Fibroblast of skin of scalp (primary cell): ENCODE data around the gene SCNM1.
"Not testable (repeated sequence)": the region's sequence is repeated elsewhere in the genome, so short reads cannot be mapped to it uniquely, and the experiment has no call there.

ENCODE experiments used
- DNase-seq: peaks from one replicate; pipeline ENCODE4 v3.0.0-alpha.2; 2013

Gene SCNM1

DNA sequence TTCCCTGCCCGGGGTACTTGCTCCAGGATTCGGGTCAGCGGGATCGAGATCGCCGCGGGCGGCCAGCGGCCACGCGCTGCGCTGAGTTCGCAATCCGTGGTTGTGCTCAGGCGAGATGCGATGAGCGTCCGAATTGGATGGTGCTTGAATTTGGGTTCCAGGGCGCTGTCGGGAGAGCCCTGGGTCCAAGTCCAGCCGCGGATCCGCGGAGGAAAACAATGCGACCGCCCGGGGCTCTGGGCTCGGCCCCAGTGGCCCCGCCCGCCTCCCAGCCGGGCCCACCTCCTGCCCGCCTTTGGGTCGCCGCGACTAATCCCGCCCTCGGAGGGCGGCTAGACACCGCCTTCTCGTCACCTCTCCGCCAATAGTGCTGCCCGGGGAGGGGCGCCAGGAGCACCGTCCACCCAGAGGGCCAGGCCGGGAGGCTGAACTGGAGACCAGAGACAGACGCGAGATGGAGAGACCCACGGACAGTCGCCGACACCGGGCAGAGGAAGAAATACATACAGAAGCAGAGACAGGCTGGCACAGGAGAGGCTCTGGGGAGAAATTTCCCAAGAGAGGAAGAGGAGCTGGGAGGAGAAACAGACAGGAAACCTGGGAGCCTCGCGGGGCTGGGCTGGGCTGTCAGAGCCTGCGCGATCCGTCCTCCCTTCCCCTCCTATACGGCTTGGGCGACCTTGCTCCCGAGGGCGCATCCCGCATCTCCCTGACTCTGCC is 19.4 kb upstream of the SCNM1 start, which contains the start of gene SEMA6C:
Gene SEMA6C, minus strand, starts transcription at position 220 of the 720 bp plus-strand sequence. CDS start 4,010 bp downstream, outside the sequence.
- DNase-seq = peak; percentile 91

DNA sequence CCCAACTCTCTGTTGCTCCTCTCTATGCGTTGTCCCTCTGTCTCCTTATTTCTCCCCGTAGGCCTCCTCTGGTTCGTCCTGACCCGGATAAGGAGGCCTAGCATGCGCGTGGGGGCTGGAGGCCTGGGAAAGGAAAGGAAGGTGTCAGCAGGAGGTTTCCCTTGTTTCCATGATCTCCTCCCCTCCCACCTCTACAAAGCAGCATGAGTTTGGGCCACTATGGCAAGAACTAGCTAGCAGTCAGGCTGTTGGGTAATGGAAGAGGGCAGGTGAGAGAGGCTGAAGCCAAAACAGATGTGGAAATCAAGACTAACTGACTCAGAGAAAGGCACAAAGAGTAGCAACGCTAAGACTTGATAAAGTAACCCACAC is 18.8 kb upstream of the SCNM1 start:
- no peak for DNase-seq

DNA sequence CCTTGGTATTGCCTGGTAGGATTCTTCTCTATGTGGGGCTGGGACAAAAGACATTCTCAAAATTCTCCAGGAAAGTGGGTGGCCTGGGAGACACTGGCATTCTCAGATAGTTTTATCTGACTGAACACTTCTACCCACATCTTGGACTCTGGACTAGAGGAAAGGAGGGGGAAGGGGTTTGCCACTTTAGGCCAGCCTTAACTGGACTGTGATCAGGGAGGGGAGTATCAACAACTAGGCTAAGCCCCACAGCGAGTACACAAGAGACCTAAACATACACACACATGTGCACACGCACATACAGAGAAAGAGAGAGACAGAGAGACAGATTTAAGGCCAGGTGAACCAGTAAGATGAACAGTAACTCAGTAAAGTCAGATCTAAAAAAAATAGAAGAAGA is 18.3 kb upstream of the SCNM1 start:
- no peak for DNase-seq

DNA sequence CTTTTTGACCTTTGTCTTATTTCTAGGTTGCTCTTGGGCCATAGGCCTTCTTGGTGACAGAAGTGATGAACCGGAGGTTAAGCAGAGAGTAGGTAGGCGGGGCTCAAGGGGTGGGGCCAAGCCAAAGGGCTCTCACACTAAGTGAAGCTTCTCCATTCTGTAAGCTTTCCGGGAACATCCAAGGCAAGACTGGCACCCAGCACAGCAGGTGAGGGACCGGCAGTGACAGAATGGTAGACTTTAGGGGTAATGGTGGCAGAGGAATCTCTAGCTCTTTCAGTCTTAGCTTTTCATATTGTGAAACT is 9.5 kb upstream of the SCNM1 start, which contains the start of gene TNFAIP8L2:
Gene TNFAIP8L2, plus strand, starts transcription at position 135 of the 305 bp plus-strand sequence. CDS start 2,049 bp downstream, outside the sequence.
- no peak for DNase-seq

DNA sequence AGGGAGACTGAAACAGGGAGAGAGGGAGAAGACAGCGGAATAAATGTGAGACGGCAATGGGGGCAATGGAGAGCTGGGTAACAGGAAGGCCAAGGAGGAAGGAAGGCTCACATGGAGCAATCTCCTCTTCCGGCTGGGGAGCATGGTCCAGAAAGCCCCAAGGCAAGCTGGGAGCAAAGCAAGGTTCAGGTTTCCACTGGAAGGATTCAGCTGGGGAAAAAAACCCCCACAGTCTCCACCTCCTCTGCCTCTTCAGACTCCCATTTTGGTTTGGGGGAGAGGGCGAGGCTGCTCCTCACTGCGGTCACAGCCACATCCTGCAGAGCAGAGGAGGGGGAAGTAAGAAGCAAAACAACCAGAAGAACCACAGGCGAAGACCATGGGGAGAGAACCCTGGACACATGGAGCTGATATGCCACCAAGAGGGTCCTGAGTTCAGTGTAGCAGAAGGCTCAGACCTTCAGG is 8.8 kb upstream of the SCNM1 start:
- DNase-seq = no peak

DNA sequence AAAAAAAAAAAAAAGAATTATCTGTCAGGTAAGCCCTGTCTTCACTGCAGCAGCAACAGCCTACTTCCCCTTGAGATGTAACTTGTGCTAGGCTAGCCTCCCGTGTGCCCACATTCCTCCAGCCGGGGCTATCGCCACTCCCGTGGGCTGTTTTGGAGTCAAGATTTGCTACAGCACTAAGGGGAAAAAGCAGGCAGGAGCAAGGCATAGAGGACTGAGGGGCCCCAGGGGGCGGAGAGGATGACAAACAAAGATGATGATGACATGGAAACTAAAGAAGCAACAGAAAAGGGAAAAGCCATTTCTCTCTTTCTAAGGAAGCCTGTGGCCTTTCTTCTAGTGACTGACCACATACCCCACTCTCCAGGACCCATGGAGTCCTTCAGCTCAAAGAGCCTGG is 7.6 kb upstream of the SCNM1 start:
- no peak for DNase-seq

DNA sequence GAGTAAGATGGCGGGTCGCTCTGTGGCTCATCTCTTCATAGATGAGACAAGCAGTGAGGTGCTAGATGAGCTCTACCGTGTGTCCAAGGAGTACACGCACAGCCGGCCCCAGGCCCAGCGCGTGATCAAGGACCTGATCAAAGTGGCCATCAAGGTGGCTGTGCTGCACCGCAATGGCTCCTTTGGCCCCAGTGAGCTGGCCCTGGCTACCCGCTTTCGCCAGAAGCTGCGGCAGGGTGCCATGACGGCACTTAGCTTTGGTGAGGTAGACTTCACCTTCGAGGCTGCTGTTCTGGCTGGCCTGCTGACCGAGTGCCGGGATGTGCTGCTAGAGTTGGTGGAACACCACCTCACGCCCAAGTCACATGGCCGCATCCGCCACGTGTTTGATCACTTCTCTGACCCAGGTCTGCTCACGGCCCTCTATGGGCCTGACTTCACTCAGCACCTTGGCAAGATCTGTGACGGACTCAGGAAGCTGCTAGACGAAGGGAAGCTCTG is 7.1 kb upstream of the SCNM1 start:
- DNase-seq = no peak

DNA sequence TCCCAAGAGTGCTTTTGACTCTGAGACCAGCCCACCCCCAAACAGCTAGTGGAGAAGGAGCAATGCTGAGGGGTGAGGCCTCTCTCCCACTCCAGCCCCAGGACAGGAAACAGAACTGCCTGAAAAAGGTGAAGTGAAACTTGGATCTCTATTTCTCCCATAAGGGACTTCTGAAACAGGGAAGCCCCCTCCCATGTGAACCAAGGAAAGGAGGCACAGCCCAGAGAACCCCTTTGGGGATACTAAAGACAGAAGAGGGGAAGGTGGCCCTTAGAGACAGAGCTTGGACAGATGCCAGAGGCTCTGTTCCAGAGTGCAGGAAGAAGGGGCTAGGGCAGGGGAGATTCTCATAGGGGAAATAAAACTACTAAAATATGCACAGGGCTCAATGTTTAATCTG is 6.6 kb upstream of the SCNM1 start:
- DNase-seq = no peak

DNA sequence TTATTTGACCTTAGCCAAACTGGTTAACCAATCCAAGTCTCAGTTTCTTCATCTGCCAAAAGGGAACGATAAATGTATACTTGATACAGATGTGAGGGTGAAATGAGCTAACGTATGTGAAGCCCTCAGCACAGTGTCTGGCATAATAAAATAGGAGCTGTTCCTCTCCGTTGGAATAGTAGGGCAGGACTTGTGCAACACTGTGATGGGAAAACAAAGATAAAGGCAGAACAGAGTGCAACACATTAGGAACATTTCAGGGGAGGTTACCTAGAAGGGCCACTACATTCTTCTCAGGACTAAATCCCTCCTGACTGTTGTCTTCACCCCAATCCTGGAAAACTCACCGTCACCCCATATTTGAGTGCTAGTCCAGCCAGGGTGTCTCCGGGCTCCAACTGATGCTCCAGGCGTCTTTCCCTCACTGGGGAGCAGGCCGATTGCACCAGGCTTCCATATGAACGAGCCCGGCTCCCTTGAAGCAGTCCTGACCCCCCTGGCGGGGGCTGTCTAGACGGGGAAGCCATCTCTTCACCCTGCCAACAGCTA is 1.1 kb upstream of the SCNM1 start:
- no peak for DNase-seq

DNA sequence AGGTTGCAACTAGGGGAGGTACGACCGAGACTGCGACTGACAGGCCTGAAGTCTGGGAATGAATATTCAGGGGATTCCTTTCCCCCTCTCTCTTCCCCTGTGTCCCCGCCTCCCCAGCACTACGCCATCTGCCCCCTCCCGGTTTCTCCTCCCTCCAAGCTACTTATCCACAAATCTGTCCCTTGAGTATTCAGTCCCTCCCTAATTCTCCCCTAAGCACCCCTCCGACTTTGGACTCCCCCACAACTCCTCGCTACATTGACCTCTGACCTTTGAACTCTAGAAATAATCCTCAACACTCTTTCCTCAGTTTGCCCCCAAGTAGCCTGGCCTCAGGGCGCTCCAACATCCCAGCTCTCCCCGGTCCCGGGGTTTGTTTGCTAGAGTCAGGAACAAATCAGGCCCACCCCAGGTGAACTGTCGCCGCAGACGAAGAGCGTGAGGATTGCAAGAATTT is 635 bp upstream of the SCNM1 start:
- peak; percentile 67 for DNase-seq

DNA sequence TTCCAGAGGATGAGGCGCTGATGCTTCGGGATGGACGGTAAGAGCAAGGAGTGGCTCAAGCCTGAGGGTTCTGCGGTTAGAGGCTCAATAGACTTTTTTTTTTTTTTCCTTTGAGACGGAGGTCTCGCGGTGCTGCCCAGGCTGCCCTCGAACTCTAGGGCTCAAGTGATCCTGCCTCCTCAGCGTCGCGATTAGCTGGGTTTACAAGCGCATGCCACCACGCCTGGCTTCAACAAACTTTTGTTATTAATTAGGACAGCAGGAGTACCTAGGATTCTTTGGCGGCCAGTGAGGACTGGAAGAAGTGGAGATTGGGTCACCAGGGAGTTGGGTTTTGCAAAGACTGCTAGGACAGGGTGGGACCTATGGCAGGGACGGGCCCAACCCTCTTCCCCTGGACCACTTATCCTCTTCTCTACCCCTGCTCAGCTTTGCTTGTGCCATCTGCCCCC is 587 bp downstream of the SCNM1 start:
- DNase-seq = peak; percentile 57

DNA sequence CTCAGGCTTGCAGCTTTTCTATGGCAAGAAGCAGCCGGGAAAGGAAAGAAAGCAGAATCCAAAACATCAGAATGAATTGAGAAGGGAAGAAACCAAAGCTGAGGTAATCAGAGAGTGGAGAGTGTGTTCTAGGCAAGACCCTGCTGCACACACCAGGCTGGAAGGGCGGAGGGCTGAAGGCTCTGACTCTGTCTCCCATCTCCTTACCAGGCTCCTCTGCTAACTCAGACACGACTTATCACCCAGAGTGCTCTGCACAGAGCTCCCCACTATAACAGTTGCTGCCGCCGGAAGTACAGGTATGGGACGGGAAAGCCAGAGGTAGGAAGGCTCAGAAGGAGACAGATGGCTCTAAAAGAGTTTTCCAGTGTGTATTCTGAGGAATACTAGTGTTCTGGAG is 1.2 kb downstream of the SCNM1 start:
- DNase-seq = no peak

DNA sequence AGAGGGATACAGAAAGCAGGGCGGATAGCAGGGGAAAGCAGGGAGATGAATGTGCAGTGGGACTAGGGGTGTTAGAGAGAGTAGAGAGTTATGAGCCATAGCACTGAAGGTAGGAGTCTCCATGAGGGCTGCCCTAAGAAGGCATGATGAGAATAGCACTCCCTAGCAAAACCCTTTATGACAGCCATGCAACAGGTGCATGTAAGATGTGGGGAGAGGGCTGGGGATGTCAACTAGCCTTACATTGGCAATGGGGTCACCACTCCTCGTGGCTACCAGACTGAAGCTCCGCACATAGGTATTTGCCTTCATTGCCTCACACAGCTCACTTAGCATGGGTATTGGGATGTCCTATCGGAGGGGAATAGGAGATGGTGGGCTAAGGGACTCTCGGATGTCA is 5.2 kb downstream of the SCNM1 start:
- DNase-seq = no peak

DNA sequence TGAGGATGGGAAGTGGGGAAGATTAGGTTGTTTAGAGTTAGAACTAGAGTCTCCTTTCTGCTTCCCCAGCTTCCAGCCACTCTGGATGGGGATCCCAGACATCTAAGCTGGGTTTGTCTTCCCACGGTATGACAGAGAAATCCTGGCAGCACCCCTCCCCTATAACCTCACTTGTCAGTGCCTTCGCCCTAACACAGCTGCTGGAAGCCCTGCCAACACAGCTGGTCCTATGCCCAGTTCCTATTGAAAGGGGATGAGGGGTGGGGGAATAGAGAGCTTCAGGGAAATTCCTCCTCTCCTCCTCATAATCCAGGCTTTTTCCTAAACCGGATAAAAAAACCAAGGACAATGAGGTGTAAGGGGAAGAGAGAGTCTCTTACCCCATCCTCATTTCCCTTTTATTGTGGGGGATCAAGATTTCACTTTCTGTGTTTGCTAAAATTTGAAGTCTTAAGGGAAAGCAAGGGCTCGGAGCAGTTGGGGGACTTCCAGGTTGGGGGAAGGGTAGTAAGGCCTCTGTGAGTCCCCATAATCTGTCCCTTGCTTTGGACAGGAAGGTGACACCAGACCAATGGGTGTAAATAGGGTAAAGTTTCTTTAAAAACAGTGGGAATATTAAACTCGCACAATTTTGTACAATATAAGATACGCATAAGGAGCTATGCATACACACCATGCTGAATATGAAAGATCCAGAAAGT is 9.2 kb downstream of the SCNM1 start:
- no peak for DNase-seq

DNA sequence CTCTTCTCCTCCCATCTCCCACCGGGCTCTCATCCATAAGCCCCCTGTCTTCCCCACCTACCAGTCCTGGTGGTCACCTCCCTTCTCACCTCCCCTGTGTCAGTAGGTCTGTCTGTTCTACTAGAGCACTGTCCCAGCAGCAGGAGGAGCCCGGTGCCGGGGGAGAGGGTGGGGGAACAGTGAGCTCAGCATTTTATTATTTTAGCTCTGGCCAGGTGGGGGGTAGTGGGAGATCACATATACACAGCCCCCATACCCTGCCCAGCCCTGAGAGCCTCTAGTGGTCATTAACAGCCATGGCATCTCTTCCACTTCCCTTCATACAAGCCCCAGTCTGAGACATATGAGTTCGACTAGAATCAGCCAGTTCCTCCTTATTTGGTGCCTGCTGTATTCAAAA is 9.9 kb downstream of the SCNM1 start, which contains the start of gene TMOD4:
Gene TMOD4, minus strand, starts transcription at position 119 of the 400 bp plus-strand sequence. CDS start 1,106 bp downstream, outside the sequence.
- peak; percentile 34 for DNase-seq

DNA sequence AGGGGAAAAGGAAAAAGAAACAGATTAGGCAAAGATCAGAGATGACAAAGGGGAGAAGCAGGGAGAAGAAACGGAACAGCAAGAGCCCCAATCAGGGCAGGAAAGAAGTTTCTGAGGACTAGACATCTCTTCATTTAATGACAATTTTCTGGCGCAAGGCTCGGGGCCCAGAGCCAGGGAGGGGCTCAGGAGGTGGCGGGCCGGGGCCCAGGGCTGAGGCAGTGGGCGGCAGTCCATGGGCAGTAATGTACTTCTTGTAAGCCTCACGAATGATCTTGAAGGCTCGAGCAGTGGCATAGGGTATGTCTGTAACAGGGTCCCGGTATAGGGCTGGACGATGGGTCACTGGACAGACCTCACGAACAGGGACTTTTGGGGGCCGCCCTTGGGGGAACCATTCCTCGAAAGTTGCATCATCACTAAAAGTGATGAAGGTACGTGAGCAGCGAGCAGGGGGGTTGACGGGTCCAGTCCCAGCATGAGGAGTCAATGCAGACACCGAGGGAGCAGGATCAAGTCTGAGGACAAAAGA is 10.6 kb downstream of the SCNM1 start:
- no peak for DNase-seq

DNA sequence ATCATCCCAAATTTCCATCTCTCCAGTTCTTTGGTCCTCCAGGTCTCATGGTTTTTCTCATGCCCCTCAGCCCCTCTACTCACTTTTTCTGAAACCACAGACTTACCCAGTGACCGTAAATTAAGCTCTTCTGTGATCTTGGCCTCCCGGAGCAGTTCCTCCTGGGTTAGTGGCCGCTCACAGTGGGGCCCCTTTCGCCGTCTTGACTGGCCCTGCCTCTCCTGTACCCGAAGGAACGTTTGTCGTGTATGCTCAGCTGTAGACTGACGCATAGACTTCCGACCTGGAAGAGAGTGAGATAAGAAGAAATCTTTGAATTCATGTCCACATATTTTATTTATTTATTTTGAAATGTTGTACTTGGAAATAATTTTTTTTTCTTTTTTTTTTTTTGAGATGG is 18.3 kb downstream of the SCNM1 start:
- no peak for DNase-seq

DNA sequence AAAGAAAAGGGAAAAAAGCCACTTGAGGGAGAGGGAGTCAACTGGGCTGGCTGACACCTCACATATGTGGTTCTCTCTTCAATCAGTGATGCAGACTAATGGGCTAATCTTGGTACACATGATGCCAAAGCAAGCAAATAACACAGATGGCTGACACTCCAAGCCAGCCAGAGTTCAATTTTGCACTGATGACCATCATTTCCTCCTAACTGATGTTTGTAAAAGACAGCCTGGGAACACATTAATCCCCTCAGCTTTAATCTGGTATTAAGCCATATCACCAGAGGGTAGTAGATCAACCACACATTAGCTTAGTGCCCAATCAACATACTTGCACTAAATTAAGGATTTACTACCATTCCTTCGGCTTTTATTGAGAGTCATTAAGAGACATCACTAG is 21.3 kb downstream of the SCNM1 start:
- DNase-seq = no peak

DNA sequence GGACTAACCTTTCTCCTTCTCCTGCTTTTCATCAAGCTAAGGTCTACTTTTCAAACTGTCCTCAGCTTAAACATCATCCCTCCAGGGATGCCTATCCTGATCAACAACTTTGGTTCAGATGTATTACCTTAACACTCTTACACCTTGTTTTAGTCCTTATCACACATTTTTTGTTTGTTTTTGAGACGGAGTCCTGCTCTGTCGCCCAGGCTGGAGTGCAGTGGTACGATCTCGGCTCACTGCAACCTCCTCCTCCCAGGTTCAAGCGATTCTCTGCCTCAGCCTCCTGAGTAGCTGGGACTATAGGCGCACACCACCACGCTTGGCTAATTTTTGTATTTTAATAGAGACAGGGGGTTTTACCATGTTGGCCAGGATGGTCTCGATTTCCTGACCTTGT is 22.7 kb downstream of the SCNM1 start:
- DNase-seq = not testable (repeated sequence)

DNA sequence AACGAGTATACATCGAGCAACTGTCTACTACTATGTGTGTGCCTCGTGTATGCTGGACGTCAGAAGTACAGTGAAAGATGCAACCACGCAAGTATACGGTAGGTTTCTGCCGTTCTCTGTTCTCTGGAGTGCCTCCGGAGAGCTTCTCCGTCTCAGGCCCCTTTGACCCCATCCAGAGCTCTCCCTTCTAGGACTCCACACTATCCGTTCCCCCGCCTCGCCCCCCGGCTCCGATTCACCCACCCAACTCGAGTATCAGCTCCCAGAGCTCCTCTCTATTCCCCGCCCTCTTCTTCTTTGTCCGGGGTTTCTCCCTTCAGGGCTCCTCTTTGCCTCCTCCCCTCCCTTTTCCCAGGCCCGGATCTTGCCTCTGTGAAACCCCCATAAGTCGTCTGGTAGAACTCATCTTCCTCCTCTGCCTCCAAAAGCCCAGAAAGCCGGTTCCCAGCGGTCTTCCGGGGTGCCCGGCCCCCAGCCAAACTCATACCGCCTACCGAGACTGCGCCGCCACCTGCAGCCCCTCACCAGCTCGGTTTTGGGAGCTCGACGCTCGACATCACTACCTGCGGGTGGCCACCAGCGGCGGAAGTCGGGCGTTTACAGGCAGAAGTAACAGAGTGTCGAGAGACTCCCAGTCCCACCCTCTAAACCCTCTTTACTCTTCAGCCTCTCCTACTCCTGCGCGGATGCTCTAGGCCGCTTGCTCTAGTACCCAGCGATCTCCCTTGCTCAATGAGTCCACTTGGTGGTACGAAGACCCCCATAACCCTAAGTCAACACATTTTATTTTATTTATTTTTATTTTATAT is 23.9 kb downstream of the SCNM1 start, which contains the start of gene VPS72:
Gene VPS72, minus strand, starts transcription at position 561 of the 809 bp plus-strand sequence. Its CDS starts 76 bp downstream, at position 485.
- peak; percentile 90 for DNase-seq

DNA sequence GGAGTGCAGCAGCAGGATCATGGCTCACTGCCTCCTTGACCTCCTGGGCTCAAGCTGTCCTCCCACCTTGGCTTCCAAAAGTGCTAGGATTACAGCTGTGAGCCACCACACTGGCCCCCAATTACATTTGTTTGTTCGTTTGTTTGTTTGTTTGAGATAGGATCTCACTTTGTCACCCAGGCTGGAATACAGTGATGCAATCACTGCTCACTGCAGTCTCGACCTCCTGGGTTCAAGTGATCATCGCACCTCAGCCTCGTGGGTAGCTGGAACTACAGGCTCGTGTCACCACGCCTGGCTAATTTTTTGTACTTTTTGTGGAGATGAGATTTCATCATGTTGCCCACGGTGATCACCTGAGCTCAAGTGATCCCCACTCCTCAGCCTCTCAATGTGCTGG is 26.1 kb downstream of the SCNM1 start:
- DNase-seq = no peak

DNA sequence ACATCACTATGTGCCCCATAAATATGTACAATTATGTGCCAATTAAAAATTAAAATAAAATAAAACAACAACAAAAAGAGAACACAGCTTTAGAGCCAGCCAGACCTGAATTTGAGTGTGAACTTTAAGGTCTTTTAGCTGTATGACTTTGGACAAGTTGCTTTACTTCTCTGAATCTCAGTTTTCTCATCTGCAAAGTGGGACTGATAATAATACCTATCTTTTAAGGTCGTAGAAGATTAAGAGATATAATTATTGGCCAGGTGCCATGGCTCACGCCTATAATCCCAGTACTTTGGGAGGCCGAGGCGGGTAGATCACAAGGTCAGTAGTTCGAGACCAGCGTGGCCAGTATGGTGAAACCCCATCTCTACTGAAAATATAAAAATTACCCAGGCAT is 27.4 kb downstream of the SCNM1 start:
- no peak for DNase-seq
